Activated CD4-positive, alpha-beta T cell treated with anti-CD3 and anti-CD28 coated beads for 4 hours (primary cell): ENCODE measurements around the gene HBB.
"Not testable (repeated sequence)": the region's sequence is repeated elsewhere in the genome, so short reads cannot be mapped to it uniquely, and the experiment has no call there.

Experiments
- DNase-seq, 2 donors: peaks; one replicate each; pipeline ENCODE4 v3.0.0-alpha.2; 2020

Gene HBB

DNA sequence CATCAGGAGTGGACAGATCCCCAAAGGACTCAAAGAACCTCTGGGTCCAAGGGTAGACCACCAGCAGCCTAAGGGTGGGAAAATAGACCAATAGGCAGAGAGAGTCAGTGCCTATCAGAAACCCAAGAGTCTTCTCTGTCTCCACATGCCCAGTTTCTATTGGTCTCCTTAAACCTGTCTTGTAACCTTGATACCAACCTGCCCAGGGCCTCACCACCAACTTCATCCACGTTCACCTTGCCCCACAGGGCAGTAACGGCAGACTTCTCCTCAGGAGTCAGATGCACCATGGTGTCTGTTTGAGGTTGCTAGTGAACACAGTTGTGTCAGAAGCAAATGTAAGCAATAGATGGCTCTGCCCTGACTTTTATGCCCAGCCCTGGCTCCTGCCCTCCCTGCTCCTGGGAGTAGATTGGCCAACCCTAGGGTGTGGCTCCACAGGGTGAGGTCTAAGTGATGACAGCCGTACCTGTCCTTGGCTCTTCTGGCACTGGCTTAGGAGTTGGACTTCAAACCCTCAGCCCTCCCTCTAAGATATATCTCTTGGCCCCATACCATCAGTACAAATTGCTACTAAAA is at the start of gene HBB:
Gene HBB, minus strand, starts transcription at position 340 of the 579 bp plus-strand sequence. Its CDS starts 50 bp downstream, at position 290.
- DNase-seq, result no peak

DNA sequence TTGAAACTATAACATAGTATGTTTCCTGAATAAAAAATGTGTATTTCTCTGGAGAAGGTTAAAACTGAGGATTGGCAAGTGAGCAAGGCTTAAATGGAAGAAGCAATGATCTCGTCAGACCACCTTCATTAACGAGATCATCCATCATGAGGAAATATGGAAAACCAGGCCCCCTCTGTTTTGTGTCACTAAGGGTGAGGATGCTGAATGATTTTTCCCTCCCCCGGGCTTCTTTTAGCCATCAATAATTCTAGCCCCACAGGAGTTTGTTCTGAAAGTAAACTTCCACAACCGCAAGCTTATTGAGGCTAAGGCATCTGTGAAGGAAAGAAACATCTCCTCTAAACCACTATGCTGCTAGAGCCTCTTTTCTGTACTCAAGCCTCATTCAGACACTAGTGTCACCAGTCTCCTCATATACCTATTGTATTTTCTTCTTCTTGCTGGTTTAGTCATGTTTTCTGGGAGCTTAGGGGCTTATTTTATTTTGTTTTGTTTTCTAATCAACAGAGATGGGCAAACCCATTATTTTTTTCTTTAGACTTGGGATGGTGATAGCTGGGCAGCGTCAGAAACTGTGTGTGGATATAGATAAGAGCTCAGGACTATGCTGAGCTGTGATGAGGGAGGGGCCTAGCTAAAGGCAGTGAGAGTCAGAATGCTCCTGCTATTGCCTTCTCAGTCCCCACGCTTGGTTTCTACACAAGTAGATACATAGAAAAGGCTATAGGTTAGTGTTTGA is 48.7 kb upstream of the HBB start:
- DNase-seq, result no peak

DNA sequence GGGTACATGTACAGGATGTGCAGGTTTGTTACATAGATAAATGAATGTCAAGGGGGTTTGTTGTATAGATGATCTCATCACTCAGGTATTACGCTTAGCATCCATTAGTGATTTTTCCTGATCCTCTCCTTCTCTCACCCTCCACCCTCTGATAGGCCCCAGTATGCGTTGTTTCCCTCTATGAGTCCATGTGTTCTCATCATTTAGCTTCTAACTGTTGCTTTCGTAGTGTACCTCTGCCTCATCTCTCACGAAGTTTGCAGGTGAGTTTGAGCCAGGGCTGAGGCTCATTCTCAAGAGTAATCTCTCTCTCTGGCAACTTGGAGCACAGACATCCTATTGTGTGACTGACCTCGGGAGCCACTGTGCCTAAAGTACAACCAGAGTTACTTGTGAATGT is 47.5 kb upstream of the HBB start:
- no peak for DNase-seq

DNA sequence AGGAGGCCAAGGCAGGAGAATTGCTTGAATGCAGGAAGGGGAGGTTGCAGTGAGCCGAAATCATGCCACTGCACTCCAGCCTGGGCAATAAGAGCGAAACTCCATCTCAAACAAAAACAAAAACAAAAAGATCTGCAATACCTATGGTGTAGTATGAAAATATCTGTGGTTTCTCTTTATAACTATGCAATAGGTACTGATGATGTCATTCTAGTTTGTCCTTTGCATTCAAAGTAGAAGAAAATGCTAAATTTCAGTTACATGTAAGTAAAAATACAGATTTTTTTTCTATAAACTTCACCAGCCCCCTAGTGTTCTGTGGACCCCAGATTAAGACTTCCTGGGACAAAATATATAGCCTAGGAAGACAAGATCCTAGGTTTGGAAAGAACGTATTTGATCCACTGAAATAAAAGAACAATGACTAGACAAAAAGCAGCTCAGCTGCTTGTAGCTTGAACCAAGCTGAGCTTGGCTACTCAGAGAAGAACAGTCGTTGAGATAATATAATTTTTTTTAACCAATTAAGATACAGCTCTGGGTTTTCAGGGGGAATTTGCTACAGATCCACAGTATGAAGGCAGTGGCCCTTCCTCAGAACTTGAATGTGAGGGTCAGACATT is 45.6 kb upstream of the HBB start:
- no peak for DNase-seq

- DNase-seq, result no peak
Observed at GRCh38 chr11:5269715-5270147, 42.9 kb upstream of the HBB start, which contains the start of gene HBE1. HBE1 (minus strand) TSS chr11:5269945; CDS start chr11:5269890, 55 bp downstream.

- no peak for DNase-seq
Observed at GRCh38 chr11:5267033-5267563, 40.2 kb upstream of the HBB start.

DNA sequence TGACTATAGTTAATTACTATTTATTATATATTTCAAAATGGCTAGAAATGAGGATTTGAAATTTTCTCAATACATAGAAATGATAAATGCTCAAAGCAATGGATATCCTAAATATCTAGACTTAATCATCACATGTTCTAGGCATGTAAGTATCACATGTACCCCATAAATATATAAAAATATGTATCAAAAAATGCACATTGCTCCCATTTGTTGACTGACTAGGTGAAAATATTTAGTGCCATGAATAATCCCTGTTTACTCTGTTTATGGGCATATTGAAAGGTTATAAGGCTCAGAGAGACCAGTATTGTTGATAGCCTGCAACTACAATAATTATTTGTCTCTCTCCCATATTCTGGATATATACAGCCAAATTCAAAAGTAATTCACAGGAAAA is 39.7 kb upstream of the HBB start:
- no peak for DNase-seq

GRCh38 chr11:5265832-5266231 is 39.0 kb upstream of the HBB start:
- DNase-seq, result no peak

- no peak for DNase-seq
Observed at GRCh38 chr11:5258543-5259262, 31.8 kb upstream of the HBB start.

GRCh38 chr11:5257296-5257695 is 30.4 kb upstream of the HBB start:
- DNase-seq, result no peak

- not testable (repeated sequence) for DNase-seq
Observed at GRCh38 chr11:5254646-5255413, 28.0 kb upstream of the HBB start, which contains the start of gene HBG2. HBG2 (minus strand) TSS chr11:5254781; CDS start chr11:5254728, 53 bp downstream.

DNA sequence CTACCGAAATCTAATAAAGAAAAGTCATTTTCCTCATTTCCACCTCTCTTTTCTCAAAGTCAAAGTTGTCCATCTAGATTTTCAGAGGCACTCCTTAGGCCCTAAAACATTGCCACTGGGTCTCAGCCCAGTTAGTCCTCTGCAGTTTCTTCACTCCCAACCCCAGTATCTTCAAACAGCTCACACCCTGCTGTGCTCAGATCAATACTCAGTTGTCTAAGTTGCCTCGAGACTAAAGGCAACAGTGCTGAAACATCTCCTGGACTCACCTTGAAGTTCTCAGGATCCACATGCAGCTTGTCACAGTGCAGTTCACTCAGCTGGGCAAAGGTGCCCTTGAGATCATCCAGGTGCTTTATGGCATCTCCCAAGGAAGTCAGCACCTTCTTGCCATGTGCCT is 27.2 kb upstream of the HBB start:
- not testable (repeated sequence) for DNase-seq

DNA sequence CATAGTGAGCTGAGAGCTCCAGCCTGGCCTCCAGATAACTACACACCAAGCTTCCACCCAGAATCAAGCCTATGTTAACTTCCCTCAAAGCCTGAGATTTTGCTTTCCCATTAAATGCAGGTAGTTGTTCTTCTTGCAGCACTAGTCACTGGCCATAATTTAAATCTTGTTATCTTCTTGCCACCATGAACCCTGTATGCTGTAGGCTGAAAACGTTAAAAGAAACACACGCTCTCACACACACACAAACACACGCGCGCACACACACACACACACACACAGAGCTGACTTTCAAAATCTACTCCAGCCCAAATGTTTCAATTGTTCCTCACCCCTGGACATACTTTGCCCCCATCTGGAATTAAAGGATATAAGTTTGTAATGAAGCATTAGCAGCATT is 26.6 kb upstream of the HBB start:
- not testable (repeated sequence) for DNase-seq

- DNase-seq, result no peak
Observed at GRCh38 chr11:5252919-5253265, 26.0 kb upstream of the HBB start.

DNA sequence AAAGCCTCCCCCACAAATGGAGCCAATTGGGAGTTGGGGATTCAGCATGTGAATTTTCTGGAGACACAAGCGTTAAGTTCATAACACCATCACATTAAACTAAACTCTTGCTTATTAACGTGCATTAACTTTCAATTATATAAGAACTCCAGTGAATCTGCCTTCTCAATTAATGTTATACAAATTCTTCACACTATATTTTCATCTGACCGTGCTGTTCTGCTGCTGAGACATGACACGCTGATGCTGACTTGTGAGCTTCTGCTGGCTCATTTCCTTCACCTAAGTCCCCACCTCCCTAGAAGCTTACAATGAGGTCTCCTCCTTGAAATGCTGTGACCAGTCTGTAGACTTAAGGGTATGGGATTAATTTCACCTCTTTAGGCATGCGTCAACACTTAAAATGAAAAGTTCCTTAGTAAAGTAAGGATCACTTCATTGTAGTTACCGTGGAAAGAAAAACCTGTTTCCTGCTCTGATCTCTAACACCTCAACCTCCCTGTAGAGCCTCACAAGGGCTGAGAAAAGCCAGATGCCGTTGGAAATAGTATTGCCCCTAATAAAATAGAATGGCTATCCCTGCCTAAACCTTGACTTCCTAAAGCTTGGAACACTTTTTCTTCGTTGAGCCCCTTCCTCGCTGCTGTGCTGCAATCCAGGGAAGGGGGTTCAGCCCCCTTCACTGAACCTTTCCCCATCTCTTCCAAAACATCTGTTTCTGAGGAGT is 25.5 kb upstream of the HBB start:
- no peak for DNase-seq

GRCh38 chr11:5251746-5252145 is 24.9 kb upstream of the HBB start:
- no peak for DNase-seq

DNA sequence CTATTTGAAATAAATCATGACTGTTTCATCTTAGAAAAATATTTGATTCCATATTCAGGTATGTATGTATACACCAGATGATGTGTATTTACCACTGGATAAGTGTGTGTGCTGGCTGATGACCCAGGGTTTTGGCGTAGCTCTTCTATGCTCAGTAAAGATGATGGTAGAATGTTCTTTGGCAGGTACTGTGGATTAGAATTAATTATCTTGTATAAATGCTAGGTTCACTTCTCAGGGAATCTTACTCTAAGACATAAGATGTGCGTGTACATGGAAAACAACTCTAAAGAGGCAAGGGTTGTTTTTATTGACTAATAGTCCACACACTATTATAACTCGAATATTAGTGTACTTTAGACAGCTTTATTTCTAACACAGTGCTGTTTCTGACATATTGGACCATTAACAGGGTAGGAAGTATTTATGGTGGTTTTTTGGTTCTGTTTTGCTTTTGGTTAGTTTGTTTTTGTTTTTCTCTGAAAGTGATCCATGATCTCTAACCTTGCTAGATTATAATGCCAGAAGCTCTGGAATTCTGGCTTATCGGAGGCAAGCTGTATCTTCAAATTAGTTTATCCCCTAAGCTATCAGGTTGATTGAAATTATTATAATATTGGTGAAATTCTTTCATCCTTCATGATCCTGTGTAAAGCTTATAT is 23.8 kb upstream of the HBB start:
- DNase-seq, result no peak

DNA sequence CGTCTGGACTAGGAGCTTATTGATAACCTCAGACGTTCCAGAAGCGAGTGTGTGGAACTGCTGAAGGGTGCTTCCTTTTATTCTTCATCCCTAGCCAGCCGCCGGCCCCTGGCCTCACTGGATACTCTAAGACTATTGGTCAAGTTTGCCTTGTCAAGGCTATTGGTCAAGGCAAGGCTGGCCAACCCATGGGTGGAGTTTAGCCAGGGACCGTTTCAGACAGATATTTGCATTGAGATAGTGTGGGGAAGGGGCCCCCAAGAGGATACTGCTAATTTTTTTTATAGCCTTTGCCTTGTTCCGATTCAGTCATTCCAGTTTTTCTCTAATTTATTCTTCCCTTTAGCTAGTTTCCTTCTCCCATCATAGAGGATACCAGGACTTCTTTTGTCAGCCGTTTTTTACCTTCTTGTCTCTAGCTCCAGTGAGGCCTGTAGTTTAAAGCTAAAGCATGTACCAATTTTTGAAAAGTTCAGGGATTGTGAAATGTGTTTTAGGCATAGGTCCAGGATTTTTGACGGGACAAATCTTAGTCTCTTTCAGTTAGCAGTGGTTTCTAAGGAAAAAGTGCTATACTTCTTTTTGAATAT is 23.0 kb upstream of the HBB start, which contains the start of gene HBG1:
Gene HBG1, minus strand, starts transcription at position 51 of the 590 bp plus-strand sequence. CDS start 53 bp downstream, outside the sequence.
- not testable (repeated sequence) for DNase-seq

DNA sequence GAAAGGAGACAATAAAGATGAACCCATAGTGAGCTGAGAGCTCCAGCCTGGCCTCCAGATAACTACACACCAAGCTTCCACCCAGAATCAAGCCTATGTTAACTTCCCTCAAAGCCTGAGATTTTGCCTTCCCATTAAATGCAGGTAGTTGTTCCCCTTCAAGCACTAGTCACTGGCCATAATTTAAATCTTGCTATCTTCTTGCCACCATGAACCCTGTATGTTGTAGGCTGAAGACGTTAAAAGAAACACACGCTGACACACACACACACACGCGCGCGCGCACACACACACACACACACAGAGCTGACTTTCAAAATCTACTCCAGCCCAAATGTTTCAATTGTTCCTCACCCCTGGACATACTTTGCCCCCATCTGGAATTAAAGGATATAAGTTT is 21.6 kb upstream of the HBB start:
- DNase-seq, result not testable (repeated sequence)

GRCh38 chr11:5247472-5248192 is 20.8 kb upstream of the HBB start:
- DNase-seq, result no peak
